Keratinocyte (primary cell): ENCODE data around the gene AP5M1. TPM values are rescaled to one million over a fixed set of nuclear protein-coding genes. Genes with fewer than 3 reads are reported as not detected.

Source experiments
- DNase-seq: peaks from one replicate; pipeline ENCODE4 v3.0.0-alpha.2; 2011; ENCODE audit warnings: low read depth, missing footprints, low spot score
- FAIRE-seq: peaks from 2 replicates; lab custom pipeline; 2011; peaks lifted over from hg19 to GRCh38; lab: Jason Lieb, UNC
- H2AFZ ChIP-seq: 2 replicates; pipeline ENCODE4 v1.6.0; 2012; ENCODE audit warnings: low read length, control low read depth, inconsistent platforms; ENCODE audit not compliant: control insufficient read depth
- H3K27ac ChIP-seq: 2 replicates; pipeline ENCODE4 v1.5.1; 2011; ENCODE audit warnings: low read length; ENCODE audit not compliant: control insufficient read depth, insufficient read depth
- H3K27me3 ChIP-seq: 3 replicates; pipeline ENCODE4 v1.6.0; 2011; ENCODE audit warnings: low read length; ENCODE audit not compliant: control insufficient read depth, insufficient read depth; ENCODE audit errors: extremely low read depth
- H3K36me3 ChIP-seq, 2 experiments: 2 replicates in 1 of 2; 3 replicates in 1 of 2; pipeline ENCODE4 v1.5.1; 2011; ENCODE audit warnings: low read length in 2 of 2, mild to moderate bottlenecking in 1 of 2; ENCODE audit not compliant: control insufficient read depth in 2 of 2, insufficient read depth in 2 of 2; ENCODE audit errors: extremely low read depth in 1 of 2
- H3K4me1 ChIP-seq: 3 replicates; pipeline ENCODE4 v1.5.1; 2011; ENCODE audit warnings: low read length; ENCODE audit not compliant: control insufficient read depth, insufficient read depth; ENCODE audit errors: extremely low read depth
- H3K4me2 ChIP-seq: 3 replicates; pipeline ENCODE4 v1.6.0; 2011; ENCODE audit warnings: low read depth, low read length; ENCODE audit not compliant: control insufficient read depth, insufficient read depth; ENCODE audit errors: extremely low read depth
- H3K4me3 ChIP-seq, 3 experiments: fragments of 200-600 bp in 1 of 3; sonication (generic) in 1 of 3; 2 replicates in 2 of 3; 3 replicates in 1 of 3; pipeline ENCODE4 v1.5.1; 2011 to 2016; ENCODE audit warnings: low read length in 3 of 3, mild to moderate bottlenecking in 3 of 3, control low read depth in 2 of 3, inconsistent platforms in 1 of 3, low read depth in 1 of 3, mixed read lengths in 1 of 3, mixed run types in 1 of 3, moderate library complexity in 1 of 3; ENCODE audit not compliant: control insufficient read depth in 2 of 3, insufficient read depth in 2 of 3; ENCODE audit errors: extremely low read depth in 1 of 3
- H3K79me2 ChIP-seq: 2 replicates; pipeline ENCODE4 v1.6.0; 2012; ENCODE audit warnings: low read length; ENCODE audit not compliant: control insufficient read depth, insufficient read depth
- H3K9ac ChIP-seq: 3 replicates; pipeline ENCODE4 v1.6.0; 2011; ENCODE audit warnings: low read length; ENCODE audit not compliant: control insufficient read depth, insufficient read depth; ENCODE audit errors: extremely low read depth
- H3K9me1 ChIP-seq: 3 replicates; pipeline ENCODE4 v1.6.0; 2011; ENCODE audit warnings: low read length; ENCODE audit not compliant: control insufficient read depth, insufficient read depth; ENCODE audit errors: extremely low read depth
- H3K9me3 ChIP-seq: 2 replicates; pipeline ENCODE4 v1.5.1; 2012; ENCODE audit warnings: low read depth, low read length; ENCODE audit not compliant: control insufficient read depth
- H4K20me1 ChIP-seq: 3 replicates; pipeline ENCODE4 v1.6.0; 2011; ENCODE audit warnings: low read length; ENCODE audit not compliant: control insufficient read depth, insufficient read depth; ENCODE audit errors: extremely low read depth
- EZH2 ChIP-seq: IDR thresholded peaks from one replicate; pipeline ENCODE4 v1.6.1; 2012; ENCODE audit warnings: inconsistent platforms, mild to moderate bottlenecking, low read length, moderate library complexity
- dilution Hi-C: fragments of 300-500 bp; cut with MboI; formaldehyde crosslinking; loops from one replicate; pipeline ENCODE4 v1.7.0; 2020; ENCODE audit warnings: low sequenced_read_pairs; ENCODE audit not compliant: extremely low pct_ligation_motif_present
- polyA plus RNA-seq, 5 experiments: library from polyadenylated mRNA; depleted of rRNA in 3 of 5; stranded (reverse) in 3 of 5; stranded (forward) in 1 of 5; unstranded in 1 of 5; fragments of >200 nt; gene quantifications; 1 replicate in 1 of 5; 2 replicates in 3 of 5; 3 replicates in 1 of 5; pipeline versions ENCODE4 v1.2.1 to v1.2.3, GENCODE V29; 2011 to 2012; ENCODE audit warnings: missing spikeins in 2 of 5, low read depth in 1 of 5, low replicate concordance in 1 of 5
- TF ChIP-seq, protein P1 (sequence below), 3 experiments: IDR thresholded peaks in 1 of 3; conservative IDR thresholded peaks in 1 of 3; optimal IDR thresholded peaks in 1 of 3; 2 replicates in 2 of 3; 3 replicates in 1 of 3; pipeline versions ENCODE3 to v1.5.1; 2011; ENCODE audit warnings: low read length in 3 of 3, mild to moderate bottlenecking in 3 of 3, moderate library complexity in 2 of 3, control low read depth in 1 of 3, inconsistent platforms in 1 of 3; ENCODE audit not compliant: insufficient read depth in 2 of 3; ENCODE audit errors: extremely low read depth in 1 of 3

Gene AP5M1
- polyA plus RNA-seq, 1 donor (not counting 4 experiments of a cell fraction or from before 2014, with no cell fraction given), result 35.8 TPM

DNA sequence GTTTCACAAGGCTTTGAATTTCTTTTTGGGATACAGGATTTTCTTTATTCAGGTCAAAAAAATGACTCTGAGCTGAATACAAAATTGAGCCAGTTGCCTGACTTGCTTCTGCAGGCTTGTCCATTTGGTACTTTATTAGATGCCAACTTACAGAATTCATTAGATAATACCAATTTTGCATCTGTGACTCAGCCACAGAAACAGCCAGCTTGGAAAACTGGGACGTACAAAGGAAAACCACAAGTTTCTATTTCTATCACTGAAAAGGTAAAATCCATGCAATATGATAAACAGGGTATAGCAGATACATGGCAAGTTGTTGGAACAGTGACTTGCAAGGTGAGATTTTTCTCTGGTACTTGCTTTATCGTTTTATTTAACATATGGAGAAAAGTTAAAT, 5.8 kb downstream of the AP5M1 start:
- H3K9ac ChIP-seq, result no peak overlapping the region
- FAIRE-seq (no peak), DNase-seq (no peak)
- H3K27me3 ChIP-seq, result no peaks in the 10 kb centered on the region
- dilution Hi-C loops, result no loop called here
- H3K27ac ChIP-seq, result no peak overlapping the region
- no peak overlapping the region for H3K4me3 ChIP-seq
- TF ChIP-seq EZH2, result no peak
- TF ChIP-seq, protein P1, sequence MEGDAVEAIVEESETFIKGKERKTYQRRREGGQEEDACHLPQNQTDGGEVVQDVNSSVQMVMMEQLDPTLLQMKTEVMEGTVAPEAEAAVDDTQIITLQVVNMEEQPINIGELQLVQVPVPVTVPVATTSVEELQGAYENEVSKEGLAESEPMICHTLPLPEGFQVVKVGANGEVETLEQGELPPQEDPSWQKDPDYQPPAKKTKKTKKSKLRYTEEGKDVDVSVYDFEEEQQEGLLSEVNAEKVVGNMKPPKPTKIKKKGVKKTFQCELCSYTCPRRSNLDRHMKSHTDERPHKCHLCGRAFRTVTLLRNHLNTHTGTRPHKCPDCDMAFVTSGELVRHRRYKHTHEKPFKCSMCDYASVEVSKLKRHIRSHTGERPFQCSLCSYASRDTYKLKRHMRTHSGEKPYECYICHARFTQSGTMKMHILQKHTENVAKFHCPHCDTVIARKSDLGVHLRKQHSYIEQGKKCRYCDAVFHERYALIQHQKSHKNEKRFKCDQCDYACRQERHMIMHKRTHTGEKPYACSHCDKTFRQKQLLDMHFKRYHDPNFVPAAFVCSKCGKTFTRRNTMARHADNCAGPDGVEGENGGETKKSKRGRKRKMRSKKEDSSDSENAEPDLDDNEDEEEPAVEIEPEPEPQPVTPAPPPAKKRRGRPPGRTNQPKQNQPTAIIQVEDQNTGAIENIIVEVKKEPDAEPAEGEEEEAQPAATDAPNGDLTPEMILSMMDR (optimal IDR thresholded peaks at IDR 0.05 in 1 of 3, IDR thresholded peaks at IDR 0.05 in 1 of 3, conservative IDR thresholded peaks at IDR 0.05 in 1 of 3; ENCODE audit: extremely low read depth in 1 of 3, insufficient read depth in 2 of 3, low read length in 3 of 3), result no peak
- no peak overlapping the region for H2AFZ ChIP-seq
- no peaks in the 10 kb centered on the region for H3K9me3 ChIP-seq
- peaks cover 9% of the 10 kb centered on the region for H3K4me1 ChIP-seq
- H3K36me3 ChIP-seq, result peaks cover 6 to 9% of the 10 kb centered on the region in 2 experiments
- peaks cover 51% of the 10 kb centered on the region for H3K79me2 ChIP-seq
- no peaks in the 10 kb centered on the region for H4K20me1 ChIP-seq
- H3K4me2 ChIP-seq, result no peak overlapping the region
- H3K9me1 ChIP-seq, result peaks cover 2% of the 10 kb centered on the region

GRCh38 chr14:57275023-57275664, 6.4 kb downstream of the AP5M1 start:
- DNase-seq (no peak), FAIRE-seq (no peak)
- H3K9me3 ChIP-seq, result no peaks in the 10 kb centered on the region
- peaks cover 9% of the 10 kb centered on the region for H3K4me1 ChIP-seq
- H3K4me3 ChIP-seq, result no peak overlapping the region
- no peak overlapping the region for H2AFZ ChIP-seq
- TF ChIP-seq, protein P1 (optimal IDR thresholded peaks at IDR 0.05 in 1 of 3, IDR thresholded peaks at IDR 0.05 in 1 of 3, conservative IDR thresholded peaks at IDR 0.05 in 1 of 3; ENCODE audit: extremely low read depth in 1 of 3, insufficient read depth in 2 of 3, low read length in 3 of 3), result no peak
- TF ChIP-seq EZH2, result no peak
- no peak overlapping the region for H3K4me2 ChIP-seq
- no peak overlapping the region for H3K9ac ChIP-seq
- peaks cover 8 to 9% of the 10 kb centered on the region in 2 experiments for H3K36me3 ChIP-seq
- peaks cover 47% of the 10 kb centered on the region for H3K79me2 ChIP-seq
- H4K20me1 ChIP-seq, result no peaks in the 10 kb centered on the region
- no peak overlapping the region for H3K27ac ChIP-seq
- dilution Hi-C loops, result no loop called here
- H3K9me1 ChIP-seq, result peaks cover 2% of the 10 kb centered on the region
- no peaks in the 10 kb centered on the region for H3K27me3 ChIP-seq
